Transverse colon (tissue), 3 donors: Measurements from ENCODE around the gene RPS2.
A peak's percentile ranks its signal among the peaks of the same experiment; 100 is the strongest.

Source experiments
- POLR2A ChIP-seq: fragments of 450-650 bp; IDR thresholded peaks from one replicate; pipeline ENCODE4 v1.6.1; 2016; ENCODE audit warnings: antibody characterized with exemption, mild to moderate bottlenecking, moderate library complexity
- TF ChIP-seq, protein P1 (sequence below), 5 experiments: fragments of 200-600 bp in 3 of 5; fragments of 450-650 bp in 2 of 5; sonication (generic) in 3 of 5; IDR thresholded peaks; 1 replicate in 2 of 5; 2 replicates in 3 of 5; pipeline ENCODE4 v1.5.1; 2016 to 2017; ENCODE audit warnings: antibody characterized with exemption in 5 of 5, inconsistent platforms in 3 of 5, mild to moderate bottlenecking in 2 of 5, moderate library complexity in 1 of 5

- TF ChIP-seq POLR2A: peak; percentile 28
- TF ChIP-seq, protein P1, sequence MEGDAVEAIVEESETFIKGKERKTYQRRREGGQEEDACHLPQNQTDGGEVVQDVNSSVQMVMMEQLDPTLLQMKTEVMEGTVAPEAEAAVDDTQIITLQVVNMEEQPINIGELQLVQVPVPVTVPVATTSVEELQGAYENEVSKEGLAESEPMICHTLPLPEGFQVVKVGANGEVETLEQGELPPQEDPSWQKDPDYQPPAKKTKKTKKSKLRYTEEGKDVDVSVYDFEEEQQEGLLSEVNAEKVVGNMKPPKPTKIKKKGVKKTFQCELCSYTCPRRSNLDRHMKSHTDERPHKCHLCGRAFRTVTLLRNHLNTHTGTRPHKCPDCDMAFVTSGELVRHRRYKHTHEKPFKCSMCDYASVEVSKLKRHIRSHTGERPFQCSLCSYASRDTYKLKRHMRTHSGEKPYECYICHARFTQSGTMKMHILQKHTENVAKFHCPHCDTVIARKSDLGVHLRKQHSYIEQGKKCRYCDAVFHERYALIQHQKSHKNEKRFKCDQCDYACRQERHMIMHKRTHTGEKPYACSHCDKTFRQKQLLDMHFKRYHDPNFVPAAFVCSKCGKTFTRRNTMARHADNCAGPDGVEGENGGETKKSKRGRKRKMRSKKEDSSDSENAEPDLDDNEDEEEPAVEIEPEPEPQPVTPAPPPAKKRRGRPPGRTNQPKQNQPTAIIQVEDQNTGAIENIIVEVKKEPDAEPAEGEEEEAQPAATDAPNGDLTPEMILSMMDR (IDR thresholded peaks at IDR 0.05): no peak
Measured at GRCh38 chr16:1982013-1982433, 17.4 kb upstream of the RPS2 start.
